Rectal smooth muscle tissue (tissue), 1 donor: ENCODE data around the gene LAMTOR3.

Experiments used
- H3K27ac ChIP-seq: one replicate; pipeline ENCODE4 v1.7.0; 2013; ENCODE audit warnings: low read depth, low read length, inconsistent platforms
- H3K27me3 ChIP-seq: one replicate; pipeline ENCODE4 v1.7.0; 2013; ENCODE audit warnings: low read length; ENCODE audit not compliant: control insufficient read depth, insufficient read depth
- H3K36me3 ChIP-seq: one replicate; pipeline ENCODE4 v1.7.0; 2013; ENCODE audit warnings: low read length; ENCODE audit not compliant: control insufficient read depth, insufficient read depth
- H3K4me1 ChIP-seq: one replicate; pipeline ENCODE4 v1.7.0; 2013; ENCODE audit warnings: low read length; ENCODE audit not compliant: control insufficient read depth, insufficient read depth
- H3K4me3 ChIP-seq: one replicate; pipeline ENCODE4 v1.7.0; 2013; ENCODE audit warnings: low read length
- H3K9ac ChIP-seq: one replicate; pipeline ENCODE4 v1.7.0; 2013; ENCODE audit warnings: low read length

The LAMTOR3 gene

GRCh38 chr4:99886146-99886545 is 8.1 kb downstream of the LAMTOR3 start:
- Histone ChIP-seq H3K4me3 (no peak overlapping the region), H3K27ac (no peak overlapping the region), H3K9ac (no peak overlapping the region), H3K36me3 (peaks cover 2% of the 10 kb centered on the region), H3K27me3 (no peaks in the 10 kb centered on the region), H3K4me1 (peaks cover 11% of the 10 kb centered on the region)

- H3K4me3 ChIP-seq: no peak overlapping the region
Measured at GRCh38 chr4:99885687-99886086, 8.5 kb downstream of the LAMTOR3 start.

GRCh38 chr4:99885063-99885664 is 9.1 kb downstream of the LAMTOR3 start:
- no peak overlapping the region for H3K9ac ChIP-seq
- H3K4me1 ChIP-seq: peaks cover 11% of the 10 kb centered on the region
- peaks cover 9% of the 10 kb centered on the region for H3K36me3 ChIP-seq
- no peak overlapping the region for H3K4me3 ChIP-seq
- H3K27me3 ChIP-seq: no peaks in the 10 kb centered on the region
- H3K27ac ChIP-seq: no peak overlapping the region

More at GRCh38 chr4:99885687-99886086, 8.5 kb downstream of the LAMTOR3 start:
- no peaks in the 10 kb centered on the region for H3K27me3 ChIP-seq
- peaks cover 4% of the 10 kb centered on the region for H3K36me3 ChIP-seq
- no peak overlapping the region for H3K9ac ChIP-seq
- H3K4me1 ChIP-seq: peaks cover 11% of the 10 kb centered on the region
- no peak overlapping the region for H3K27ac ChIP-seq

- H3K27me3 ChIP-seq: no peaks in the 10 kb centered on the region
- H3K4me1 ChIP-seq: peaks cover 12% of the 10 kb centered on the region
- H3K27ac ChIP-seq: no peak overlapping the region
- peaks cover 17% of the 10 kb centered on the region for H3K36me3 ChIP-seq
- H3K9ac ChIP-seq: no peak overlapping the region
- no peak overlapping the region for H3K4me3 ChIP-seq
Measured at GRCh38 chr4:99879458-99879857, 14.8 kb downstream of the LAMTOR3 start.

- Histone ChIP-seq H3K27me3 (no peaks in the 10 kb centered on the region), H3K9ac (no peak overlapping the region), H3K4me3 (no peak overlapping the region), H3K36me3 (peaks cover 17% of the 10 kb centered on the region), H3K4me1 (peaks cover 12% of the 10 kb centered on the region), H3K27ac (no peak overlapping the region)
Measured at GRCh38 chr4:99878604-99879003, 15.6 kb downstream of the LAMTOR3 start.

GRCh38 chr4:99876946-99877345 is 17.3 kb downstream of the LAMTOR3 start:
- Histone ChIP-seq H3K27ac (no peak overlapping the region), H3K4me1 (peaks cover 12% of the 10 kb centered on the region), H3K9ac (no peak overlapping the region), H3K36me3 (peaks cover 17% of the 10 kb centered on the region), H3K27me3 (no peaks in the 10 kb centered on the region), H3K4me3 (no peak overlapping the region)

- no peak overlapping the region for H3K27ac ChIP-seq
- peaks cover 7% of the 10 kb centered on the region for H3K36me3 ChIP-seq
- no peak overlapping the region for H3K9ac ChIP-seq
- no peak overlapping the region for H3K4me3 ChIP-seq
- no peaks in the 10 kb centered on the region for H3K27me3 ChIP-seq
- peaks cover 12% of the 10 kb centered on the region for H3K4me1 ChIP-seq
Measured at GRCh38 chr4:99875071-99875470, 19.2 kb downstream of the LAMTOR3 start.

- Histone ChIP-seq H3K4me3 (no peak overlapping the region), H3K36me3 (no peaks in the 10 kb centered on the region), H3K4me1 (peaks cover 18% of the 10 kb centered on the region), H3K27me3 (no peaks in the 10 kb centered on the region), H3K9ac (no peak overlapping the region), H3K27ac (no peak overlapping the region)
Measured at GRCh38 chr4:99872570-99872969, 21.7 kb downstream of the LAMTOR3 start.

GRCh38 chr4:99868126-99868596 is 26.1 kb downstream of the LAMTOR3 start:
- Histone ChIP-seq H3K36me3 (no peaks in the 10 kb centered on the region), H3K4me1 (peaks cover 6% of the 10 kb centered on the region), H3K4me3 (no peak overlapping the region), H3K9ac (no peak overlapping the region), H3K27ac (peak overlapping the region; percentile 37), H3K27me3 (no peaks in the 10 kb centered on the region)

- Histone ChIP-seq H3K27ac (peak overlapping the region; percentile 30), H3K9ac (no peak overlapping the region), H3K36me3 (no peaks in the 10 kb centered on the region), H3K4me3 (no peak overlapping the region), H3K4me1 (peaks cover 6% of the 10 kb centered on the region), H3K27me3 (no peaks in the 10 kb centered on the region)
Measured at GRCh38 chr4:99863804-99864203, 30.4 kb downstream of the LAMTOR3 start.

GRCh38 chr4:99861120-99861905 is 32.9 kb downstream of the LAMTOR3 start:
- Histone ChIP-seq H3K4me3 (no peak overlapping the region), H3K27me3 (no peaks in the 10 kb centered on the region), H3K36me3 (no peaks in the 10 kb centered on the region), H3K4me1 (no peaks in the 10 kb centered on the region), H3K9ac (no peak overlapping the region), H3K27ac (no peak overlapping the region)

- Histone ChIP-seq H3K4me3 (no peak overlapping the region), H3K9ac (no peak overlapping the region), H3K27me3 (no peaks in the 10 kb centered on the region), H3K36me3 (no peaks in the 10 kb centered on the region), H3K27ac (no peak overlapping the region), H3K4me1 (no peaks in the 10 kb centered on the region)
Measured at GRCh38 chr4:99860521-99860920, 33.7 kb downstream of the LAMTOR3 start.

- Histone ChIP-seq H3K27me3 (no peaks in the 10 kb centered on the region), H3K27ac (no peak overlapping the region), H3K4me1 (no peaks in the 10 kb centered on the region), H3K36me3 (no peaks in the 10 kb centered on the region), H3K9ac (no peak overlapping the region), H3K4me3 (no peak overlapping the region)
Measured at GRCh38 chr4:99859618-99860017, 34.6 kb downstream of the LAMTOR3 start.
